HG03378 (cell line): ENCODE data around the gene ZNF346.

Experiments used
- ATAC-seq: cut with Tn5 transposase; IDR thresholded peaks from one replicate; pipeline ENCODE4 v1.9.1; 2021; ENCODE audit warnings: mild to moderate bottlenecking, moderate library complexity; ENCODE audit not compliant: unreplicated experiment

Gene ZNF346

GRCh38 chr5:177113566-177114424 is 91.3 kb downstream of the ZNF346 start:
- peak; percentile 66 for ATAC-seq

DNA sequence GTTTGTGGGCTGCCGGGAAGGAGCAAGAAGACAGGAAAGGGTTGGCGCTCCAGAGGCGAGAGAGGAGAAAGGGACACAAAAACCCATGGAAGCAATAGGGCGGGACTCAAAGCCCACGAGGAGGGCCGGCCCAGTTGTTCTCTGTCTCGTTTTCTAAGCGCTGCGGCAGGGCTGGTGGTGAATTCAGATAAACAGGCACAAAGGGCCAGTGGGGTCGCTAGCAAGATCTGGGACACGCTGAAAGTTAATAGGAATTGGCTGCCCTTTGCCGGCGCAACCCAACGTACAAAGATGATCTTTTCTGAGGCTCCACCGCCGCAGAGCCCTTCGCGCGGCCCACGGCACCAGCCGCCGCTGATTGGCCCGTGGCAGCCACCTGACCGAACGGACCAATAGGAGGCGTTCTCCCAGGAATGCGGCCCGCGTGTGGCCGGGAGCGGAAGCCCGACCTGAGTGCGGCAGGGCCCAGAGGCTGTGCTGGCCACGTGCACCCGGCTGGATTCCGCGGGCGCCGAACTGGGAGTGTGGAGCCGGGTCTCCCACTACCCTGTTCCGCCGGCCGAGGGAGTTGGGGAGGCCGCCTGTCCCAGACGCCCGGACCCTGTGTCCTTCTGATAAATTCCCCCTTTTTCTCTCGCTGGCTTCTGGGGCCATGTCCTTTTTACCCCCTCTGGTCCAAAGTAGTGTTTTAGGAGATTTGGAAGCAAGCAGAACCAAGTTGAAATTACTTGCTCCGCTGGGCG is 94.3 kb downstream of the ZNF346 start:
- no peak for ATAC-seq

- no peak for ATAC-seq
Measured at GRCh38 chr5:177117441-177118045, 95.0 kb downstream of the ZNF346 start.

DNA sequence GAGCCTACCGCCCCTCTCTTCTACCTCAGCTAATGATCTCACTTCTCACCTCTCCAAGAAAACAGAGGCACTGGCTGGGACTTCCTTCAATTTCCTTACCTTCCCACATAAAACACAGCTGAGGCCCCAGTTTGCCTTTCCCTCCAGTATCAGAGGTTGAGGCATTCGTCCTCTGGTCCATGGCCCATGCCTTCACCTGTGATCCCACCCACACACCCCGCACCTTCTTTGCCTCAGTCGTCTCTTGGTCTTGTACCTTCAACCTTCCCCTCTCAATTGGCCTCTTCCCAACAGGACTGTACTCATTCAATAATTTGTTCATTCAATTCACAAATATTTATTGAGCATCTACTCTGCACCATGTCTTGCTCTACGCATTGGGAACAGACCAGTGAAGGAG is 100.1 kb downstream of the ZNF346 start:
- ATAC-seq = no peak

- no peak for ATAC-seq
Measured at GRCh38 chr5:177123789-177124485, 101.4 kb downstream of the ZNF346 start.

- ATAC-seq = no peak
Measured at GRCh38 chr5:177124486-177124991, 102.0 kb downstream of the ZNF346 start.

GRCh38 chr5:177126771-177127170 is 104.3 kb downstream of the ZNF346 start:
- ATAC-seq = no peak

DNA sequence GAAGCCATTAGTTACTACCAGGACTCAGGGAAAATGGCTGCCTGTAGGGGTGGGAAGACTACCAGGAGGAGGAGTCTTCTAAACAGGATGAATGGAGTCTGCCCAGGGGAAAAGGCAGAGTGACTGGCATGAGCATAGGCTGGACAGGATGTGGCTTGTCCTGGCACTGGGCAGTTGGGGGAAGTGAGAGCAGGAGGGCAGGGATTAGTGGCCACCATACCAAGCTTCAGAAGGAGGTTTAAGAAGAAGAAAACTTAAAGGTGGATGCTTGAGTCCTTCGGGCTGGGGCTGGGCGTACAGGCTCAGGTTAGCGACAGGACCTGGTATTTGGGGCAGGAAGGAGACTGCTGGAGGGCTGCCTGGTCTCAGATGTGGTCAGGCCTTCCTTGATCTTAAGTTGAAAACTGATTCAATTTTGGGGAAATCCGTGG is 106.1 kb downstream of the ZNF346 start:
- no peak for ATAC-seq

DNA sequence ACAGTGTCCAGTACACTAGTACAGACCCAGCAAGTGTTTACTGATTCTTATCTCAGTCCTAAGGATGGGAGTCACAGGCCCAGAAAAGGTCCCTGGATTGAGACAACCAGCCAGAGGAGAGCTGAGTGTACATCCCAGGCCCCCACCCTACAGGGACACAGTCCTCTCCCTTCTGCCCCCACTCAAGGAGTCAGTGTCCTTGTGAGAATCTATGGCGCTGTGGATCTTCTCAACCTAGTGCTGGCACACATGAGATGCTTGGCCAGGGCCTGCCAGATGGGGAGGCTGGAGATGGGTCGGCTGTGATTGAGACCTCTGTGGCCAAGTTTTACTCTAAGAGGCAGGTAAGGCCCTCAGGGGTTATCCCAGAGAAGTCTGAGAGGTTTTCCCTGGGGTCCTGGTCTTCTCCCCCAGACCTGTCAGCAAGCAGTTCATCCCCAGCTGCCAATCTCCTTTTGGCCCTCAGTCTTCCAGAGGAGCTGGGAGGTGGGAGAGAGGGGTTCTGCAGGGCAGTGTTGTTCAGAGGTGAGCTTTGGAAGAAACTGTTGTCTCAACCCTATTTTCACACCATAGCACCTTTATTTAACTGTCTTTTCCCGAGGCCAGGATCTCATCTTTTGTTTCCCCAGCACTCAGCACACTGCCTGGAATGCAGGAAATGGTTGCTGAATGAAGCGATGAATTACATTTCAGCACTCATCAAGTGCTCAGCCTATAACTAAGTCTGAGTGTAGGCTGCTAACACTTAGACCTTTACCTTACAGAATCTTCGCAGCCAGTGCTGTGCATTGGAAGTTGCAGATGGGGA is 107.9 kb downstream of the ZNF346 start:
- ATAC-seq = no peak
